Dedifferentiated amniotic fluid mesenchymal stem cell (primary cell): ENCODE data around the gene PDK4.

Experiments used
- DNase-seq: peaks from one replicate; pipeline ENCODE4 v3.0.0-alpha.2; 2016; ENCODE audit errors: extremely low spot score

PDK4 gene

DNA sequence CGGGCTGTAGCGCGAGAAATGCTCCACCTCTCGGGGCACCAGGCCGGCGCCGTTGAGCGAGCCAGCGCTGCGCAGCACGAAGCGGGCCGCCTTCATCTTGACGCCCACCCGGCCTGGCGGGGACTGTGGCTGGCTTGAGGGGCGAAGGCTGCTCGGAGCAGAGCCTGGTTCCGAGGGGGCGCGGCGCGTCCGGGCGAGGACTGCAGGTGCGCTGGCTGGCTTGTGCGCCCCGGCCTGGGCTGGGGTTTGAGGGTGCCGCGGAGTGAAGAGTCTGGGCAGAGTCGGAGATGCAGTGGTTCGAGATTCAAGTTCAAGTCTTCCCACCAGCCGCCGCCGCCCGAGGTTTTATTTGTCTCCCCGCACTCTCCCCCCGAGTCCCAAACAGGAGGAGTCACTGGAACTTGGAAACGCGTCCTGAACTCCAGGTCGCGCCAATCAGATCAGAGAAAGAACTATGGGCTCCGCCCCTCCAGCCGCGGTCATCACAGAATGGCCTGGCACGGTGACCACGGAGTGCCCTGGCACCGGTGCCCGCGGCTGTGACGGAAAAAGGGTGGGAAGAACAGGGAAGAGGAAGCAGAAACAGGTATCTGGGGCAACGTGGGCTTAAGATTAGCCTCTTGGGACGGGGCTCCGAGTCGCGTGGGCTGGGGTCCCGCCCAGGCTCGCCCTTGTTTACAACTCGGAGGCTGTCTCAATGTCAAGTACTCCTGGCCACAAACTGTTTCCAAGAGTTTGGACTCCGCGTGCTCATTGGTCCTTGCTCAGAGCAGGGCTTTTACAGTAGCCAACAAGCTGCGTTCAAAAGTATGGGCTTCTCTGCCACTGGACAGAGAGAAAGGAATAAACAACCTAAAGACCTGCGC, at the start of gene PDK4:
Gene PDK4 (minus strand): TSS at position 319 of the 866 bp plus-strand sequence. CDS start 223 bp downstream, at position 96.
- peak; percentile 48 for DNase-seq

DNA sequence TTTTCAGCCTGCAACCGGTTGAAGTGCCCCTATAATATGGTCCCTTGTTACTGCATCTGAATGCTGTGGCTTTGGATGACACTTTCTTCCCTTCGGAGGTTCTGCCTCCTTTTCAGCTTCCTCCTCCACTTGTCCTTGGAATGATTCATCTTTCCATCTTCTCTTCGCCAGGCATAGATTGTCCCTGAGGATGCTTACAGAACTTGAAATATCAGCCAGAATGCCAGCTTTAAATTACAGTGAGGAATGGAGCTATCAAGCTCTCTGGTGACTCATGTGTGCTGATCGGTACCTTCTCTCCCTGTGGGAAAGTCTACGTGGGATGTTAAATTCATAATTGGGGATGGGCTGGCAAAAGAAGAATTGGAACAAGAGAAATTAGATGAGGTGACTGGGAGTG, 45.9 kb upstream of the PDK4 start:
- no peak for DNase-seq

DNA sequence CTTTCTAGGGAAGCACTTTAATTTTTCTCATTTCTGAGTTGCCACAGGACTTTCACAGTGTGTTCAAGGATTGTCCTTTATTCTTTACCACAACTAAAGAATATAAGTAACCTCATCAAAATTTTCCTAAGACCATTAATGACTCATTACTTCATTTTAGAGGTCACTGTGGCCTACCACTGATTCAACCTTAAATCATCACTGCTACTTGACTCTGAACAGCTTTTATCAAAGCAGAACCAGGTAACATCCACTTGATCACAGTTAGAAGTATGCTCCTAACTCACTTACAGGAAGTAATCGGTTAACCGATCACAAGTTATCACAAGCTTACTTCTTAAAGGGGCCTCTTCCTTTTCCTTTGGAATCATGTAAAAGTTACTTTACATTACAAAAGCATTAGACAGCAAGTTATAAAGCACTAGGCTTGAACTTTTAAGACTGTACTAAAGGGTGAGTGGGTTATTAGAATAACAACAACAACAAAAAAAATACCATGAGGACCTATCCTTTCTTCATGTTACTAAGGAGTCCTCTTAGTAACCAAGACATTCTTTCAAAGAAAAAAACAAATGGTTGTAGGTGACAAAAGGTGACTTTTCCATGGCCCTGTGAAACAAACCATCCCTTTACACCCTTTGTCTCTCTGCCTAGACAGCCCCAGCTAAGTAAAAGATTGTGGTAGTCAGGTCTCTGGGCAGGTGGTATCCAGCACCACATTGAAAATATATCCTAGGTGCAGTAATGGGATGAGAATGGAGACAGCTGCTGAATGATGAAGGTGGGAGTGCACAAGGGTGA, 40.0 kb upstream of the PDK4 start:
- no peak for DNase-seq

DNA sequence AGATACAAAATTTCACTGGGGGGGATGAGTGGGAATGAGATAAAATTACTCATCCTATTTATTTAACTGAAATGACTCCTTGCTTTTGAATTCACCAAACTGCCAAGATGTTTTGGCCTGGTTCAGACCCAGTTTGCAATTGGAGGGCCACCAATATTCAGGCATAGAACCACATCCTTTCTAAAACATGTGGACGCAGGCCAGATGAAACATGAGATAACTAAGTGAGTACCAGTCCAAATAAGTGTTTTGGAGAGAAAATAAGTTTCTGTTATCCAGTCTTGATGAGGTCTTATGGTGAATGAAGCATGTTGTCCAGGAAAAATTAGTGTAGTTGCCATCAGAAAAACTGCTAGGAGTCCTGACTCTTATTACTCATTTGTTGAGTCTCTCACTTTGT, 36.3 kb upstream of the PDK4 start:
- DNase-seq: no peak

DNA sequence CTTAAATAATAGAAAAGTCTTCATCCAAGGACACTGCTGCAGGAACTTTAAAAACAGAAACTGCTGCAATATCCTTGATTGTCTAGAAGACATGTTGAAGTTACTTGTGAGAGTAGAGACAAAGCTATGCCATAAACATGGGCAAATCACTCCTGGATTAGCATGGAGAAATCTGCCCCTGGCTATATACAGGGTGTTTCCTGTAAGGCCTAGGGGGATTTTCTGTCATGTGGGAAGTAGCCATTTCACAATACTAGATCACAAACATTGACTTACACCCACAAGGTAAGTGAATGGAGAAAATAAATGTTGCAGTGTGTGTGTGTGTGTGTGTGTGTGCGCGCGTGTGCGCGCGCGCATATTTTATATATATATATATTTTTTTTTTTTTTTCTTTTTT, 35.2 kb upstream of the PDK4 start:
- no peak for DNase-seq

DNA sequence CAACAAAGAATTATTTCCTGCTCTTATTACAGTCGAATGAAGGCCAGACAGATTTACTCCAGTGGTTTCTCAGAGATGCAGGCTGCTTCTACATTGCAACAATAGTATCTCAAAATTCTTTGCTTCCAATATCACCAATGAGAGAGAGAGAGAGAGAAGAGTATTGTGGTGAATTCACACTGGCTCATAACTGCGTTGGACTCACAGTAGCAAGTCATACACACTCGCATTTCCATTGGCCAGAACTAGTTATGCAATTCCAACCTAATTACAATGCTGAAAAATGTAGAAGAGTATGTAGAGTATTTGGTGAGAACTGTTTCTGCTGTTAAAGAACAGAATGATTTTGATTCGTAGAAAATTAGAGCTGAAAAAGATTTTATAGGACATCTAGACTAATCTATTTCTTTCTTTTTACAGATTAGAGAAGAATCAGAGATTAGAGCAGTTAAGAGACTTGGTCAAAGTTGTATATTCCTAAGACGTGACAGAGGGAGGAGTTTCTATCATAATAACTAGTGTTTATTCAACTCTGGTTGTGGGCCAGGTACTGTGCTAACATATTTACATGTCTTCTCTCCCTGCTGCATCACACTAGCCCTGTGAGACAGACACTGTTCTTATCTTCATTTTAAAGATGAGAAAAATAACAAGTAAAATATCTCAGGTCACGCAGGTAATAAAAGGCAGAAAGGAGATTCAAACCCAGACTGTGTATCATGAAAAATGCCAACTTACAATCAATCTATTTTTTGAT, 34.6 kb upstream of the PDK4 start:
- DNase-seq: no peak

DNA sequence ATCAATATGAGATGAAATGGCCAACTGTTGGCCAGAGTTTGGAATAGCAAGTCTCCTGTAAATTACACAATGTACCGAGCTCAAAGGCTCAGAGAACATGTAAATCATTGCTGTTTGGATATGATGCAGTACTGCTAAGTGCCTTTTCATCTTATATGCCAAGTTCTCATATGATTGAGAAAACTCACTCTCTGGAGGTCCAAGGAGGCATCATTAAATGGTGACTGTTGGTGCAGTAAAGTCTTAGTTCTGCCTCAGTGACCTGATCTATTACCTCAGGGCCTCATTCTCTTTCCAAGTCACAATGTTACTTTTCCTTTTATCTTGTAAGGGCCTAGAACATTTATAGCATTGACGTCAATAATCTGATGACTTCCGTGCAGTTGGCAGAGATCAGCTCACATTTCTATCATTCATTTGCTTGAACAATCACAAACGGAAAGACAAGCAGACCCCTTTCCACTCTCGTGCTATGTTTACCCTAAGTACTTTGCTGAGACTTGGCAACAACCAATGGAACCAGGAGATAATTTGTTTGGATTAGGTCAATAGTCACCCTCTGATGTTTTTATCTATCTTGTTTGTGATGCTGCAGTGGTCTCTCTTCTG, 32.6 kb upstream of the PDK4 start:
- no peak for DNase-seq

DNA sequence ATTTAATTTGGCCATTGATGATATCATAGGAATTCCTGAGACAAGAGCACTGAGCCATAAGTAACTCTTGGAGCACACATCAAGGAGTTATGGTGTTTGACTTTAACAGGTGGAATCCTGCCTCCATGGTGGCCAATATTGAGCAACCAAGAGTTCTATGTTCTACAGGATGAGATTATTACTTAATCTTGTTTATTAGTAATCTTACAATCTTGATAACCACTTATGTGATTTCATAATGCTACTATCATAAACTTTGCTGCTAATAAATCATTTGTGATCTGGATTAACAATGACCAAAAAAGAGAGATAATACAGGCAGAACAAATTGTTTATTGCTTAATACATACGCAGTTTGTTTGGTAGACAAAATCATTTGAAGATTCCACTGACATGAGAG, 27.5 kb upstream of the PDK4 start:
- no peak for DNase-seq

DNA sequence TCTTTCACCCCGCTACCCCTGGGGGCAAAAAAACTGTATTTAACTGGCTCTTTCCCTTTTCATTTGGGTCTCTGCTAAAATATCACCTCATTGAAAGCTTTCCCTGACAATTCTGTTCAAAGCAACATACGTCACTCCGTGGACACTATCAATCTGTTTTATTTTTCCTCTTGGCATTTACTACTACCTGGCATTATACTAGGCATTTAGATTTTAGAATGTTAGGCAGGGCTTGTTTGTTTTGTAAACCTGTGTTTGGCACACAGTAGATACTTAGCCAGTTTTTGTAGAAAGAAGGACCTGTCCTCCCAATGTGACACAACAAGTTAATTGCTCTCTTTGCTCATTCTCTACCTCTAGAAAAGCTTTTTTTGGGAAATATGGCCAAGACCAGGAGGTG, 26.5 kb upstream of the PDK4 start:
- no peak for DNase-seq

DNA sequence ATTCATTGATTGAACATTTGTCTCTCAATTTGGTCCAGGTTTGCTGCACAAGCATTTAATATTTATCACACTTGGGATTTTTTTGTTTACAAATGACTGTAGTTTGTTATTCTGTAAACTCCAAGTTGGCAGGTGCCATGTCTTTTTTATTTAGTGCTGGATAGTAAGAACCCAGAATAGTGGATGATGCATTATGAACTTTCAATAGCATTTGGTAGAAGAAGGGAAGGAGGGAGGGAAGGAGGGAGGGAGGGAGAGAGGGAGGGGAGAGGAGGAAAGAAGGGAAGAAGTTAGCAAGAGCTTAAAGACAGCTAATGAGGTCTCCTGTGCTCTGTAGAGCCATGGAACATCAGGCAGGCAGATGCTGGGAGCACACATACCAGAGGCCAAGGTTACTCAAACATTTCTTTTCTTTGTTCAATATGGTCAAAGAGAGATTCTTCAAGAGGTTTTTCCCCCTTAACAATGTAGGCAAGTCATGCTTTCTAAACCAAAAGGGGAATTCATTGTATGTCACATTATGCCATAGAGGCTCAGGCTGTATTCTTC, 25.8 kb upstream of the PDK4 start:
- no peak for DNase-seq

DNA sequence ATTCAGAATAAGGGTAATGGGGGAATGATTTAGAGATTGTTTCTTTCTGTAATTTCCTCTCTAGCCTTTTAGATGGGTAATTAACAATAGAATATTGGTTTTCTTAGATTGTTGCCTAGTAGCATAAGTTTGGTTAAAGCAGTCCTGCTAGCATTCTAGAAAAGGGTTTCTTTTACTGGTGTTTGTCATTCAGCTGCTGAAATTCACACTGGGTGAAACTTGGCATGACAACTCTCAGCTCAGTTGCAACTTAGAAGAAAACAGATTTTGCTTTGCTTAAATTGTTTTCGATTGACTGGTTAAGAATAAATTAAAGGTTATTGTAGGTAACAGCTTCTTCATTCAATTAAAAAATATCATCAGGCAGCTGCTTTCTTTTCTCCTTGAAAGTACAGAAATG, 25.1 kb upstream of the PDK4 start:
- no peak for DNase-seq

DNA sequence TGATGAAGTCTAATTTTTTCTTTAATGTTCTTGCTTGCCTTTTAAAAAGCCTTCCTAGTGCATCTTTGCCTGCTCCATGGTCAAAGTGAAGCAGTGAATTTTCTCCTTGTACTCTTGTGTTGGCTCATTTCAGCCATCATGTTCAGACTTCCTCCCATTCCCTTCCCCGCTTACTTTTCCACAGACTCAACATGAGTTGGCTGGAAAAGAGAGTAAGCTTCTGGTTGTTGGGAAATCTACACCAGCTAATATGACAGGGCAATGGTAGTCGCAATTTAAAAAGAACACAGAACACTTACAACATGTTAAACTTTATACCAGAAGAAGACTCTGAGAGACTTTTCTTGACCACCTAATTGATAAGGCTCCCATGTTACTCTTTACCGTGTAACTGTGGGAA, 24.3 kb upstream of the PDK4 start:
- no peak for DNase-seq

DNA sequence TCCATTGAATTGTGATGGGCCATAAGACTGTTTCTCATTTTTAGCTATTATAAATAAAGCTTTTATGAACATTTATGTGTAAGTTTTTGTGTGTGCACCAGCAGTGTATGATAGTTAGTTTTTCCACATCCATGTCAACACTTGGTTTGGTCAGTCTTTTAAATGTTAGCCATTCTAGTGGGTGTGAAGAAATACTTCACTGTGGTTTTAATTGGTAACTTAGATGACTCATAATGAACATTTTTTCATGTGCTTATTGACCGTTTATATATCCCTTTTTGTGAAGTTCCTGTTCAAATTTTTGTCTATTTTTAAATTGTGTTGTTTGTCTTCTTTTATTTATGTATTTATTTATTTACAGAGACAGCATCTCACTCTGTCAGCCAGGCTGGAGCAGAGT, 23.6 kb upstream of the PDK4 start:
- no peak for DNase-seq

DNA sequence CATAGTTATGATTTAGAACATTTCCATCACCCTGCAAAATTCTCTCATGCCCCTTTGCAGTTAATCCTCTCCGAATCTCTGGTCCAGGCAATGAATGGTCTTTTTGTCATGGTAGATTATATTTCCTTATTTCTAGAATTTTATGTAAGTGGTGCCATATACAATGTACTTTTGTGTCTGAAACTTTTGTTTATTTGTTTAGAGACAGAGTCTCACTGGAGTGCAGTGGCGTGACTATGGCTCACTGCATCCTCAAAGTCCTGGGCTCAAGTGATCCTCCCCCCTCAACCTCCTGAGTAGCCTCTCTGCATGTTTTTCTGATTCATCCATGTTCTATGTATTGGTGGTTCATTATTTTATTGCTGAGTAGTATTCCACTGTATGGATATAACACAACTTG, 23.2 kb upstream of the PDK4 start:
- DNase-seq: no peak

DNA sequence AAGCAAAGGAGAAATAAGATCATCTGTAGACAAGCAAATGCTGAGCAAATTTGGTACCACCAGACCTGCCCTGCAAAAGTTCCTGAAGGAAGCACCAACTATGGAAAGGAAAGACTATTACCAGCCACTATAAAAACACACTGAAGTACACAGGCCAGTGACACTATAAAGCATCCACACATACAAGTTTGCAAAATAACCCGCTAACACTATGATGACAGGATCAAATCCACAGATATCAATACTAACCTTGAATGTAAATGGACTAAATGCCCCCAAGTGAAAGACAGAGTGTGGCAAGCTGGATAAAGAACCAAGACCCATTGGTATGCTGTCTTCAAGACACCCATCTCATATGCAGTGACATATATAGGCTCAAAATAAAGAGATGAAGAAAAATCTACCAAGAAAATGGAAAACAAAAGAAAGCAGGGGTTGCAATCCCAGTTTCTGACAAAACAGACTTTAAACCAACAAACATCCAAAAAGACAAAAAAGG, 18.2 kb upstream of the PDK4 start:
- DNase-seq: no peak

DNA sequence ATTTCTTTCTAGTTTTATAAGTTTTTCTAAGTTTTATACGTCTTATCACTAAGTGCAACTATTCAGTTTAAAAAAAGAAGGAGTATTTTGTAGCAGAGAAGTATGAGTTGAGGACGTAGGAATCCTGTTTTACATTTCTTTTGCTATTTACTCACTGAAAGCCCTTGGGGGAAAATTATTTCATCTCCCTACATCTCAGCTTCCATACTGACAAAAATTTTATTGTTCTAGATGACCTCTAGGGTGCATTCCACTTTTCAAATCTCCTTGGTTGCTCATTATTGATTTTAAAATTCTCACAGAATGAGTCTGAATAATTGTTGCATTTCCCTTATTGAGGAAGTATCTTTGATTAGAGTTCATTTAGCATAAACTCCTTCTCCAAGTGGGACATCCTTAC, 14.9 kb upstream of the PDK4 start:
- no peak for DNase-seq

DNA sequence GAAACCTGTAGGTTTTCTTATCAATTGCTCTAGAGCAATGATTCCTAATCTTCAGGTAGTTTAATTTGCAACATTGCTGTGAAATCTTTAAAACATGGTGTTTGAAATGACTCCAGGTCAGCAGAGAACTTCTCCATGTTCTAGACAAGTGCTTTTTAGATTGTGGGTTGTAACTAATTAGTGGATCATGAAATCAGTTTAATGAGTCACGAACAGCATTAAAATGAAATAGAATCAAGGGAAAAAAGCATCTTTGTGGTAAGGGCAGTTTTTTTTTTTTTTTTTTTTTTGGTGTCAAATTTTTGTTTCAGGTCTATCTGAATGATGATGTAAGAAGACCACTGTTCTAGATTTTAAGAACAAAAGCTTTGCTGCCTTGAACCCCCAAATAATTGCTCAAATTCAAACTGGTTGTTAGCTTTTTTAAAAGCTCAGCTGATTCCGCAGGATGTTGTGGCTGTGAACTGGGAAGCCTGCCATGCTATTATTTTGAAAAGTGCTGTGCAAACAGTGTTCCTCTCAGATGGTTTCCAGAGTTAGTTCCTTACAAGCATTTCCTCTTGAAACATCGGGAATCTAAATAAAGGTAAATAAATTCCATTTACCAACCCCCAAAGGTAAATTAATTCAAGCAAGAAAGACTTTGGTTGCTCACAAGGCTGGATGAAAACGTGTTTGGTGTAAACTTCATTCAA, 13.1 kb upstream of the PDK4 start:
- peak; percentile 26 for DNase-seq

DNA sequence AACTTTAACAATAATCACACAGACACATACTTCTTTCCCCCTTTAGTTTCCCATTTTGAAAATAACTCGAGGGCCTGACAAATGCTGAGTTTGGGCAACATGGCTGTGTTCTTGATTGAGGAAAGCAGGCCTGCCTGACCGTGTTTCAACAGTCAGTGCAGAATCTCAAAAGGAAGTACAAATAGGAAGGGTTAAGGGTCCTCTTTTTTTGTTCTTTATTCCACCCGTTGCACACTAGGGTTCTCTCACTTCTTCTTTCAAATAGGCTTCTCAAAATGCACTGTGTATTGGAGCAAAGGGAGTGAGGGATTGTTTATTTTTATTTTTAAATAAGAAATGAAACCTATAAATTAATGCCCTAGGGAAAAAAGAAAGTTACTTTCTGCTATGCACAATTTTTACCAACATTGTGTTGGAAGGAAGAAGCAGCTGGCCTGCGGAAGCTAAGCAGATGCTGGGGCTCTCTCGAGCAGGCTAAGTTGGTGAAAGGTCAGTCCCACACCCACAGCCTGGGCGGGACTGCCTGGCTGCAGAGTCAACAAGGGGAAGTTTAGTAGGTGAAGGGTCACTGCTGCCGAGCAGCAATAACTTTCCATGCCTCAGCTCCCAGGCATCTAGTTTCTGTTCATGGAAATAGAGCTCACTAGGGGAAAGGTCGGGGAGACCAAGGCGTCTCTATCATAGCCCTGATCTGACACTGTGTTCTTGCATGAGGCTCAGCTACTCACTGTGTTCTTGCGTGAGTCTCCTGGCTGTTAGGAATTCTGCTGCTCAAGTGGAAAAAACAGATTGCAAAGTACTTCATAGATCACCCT, 12.2 kb upstream of the PDK4 start:
- DNase-seq: peak; percentile 93

DNA sequence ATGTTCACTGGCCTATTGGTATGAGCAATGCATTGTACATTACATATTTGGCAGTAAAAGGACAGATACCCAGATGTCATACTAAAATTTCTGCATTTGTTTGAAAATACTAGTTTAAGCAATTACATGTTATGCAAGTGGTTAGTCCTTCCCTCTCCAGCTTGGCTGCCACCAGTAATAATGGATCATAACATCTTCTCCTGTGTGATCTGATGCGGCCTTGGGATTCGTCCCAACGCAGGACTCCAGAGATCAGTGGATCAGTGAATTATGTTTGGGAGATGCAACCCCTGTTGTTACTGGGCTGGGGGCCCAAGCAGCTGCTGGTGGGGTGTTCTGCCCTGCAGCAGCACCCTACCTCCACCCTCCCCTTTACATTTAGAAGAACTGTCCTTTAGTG, 11.2 kb upstream of the PDK4 start:
- no peak for DNase-seq

DNA sequence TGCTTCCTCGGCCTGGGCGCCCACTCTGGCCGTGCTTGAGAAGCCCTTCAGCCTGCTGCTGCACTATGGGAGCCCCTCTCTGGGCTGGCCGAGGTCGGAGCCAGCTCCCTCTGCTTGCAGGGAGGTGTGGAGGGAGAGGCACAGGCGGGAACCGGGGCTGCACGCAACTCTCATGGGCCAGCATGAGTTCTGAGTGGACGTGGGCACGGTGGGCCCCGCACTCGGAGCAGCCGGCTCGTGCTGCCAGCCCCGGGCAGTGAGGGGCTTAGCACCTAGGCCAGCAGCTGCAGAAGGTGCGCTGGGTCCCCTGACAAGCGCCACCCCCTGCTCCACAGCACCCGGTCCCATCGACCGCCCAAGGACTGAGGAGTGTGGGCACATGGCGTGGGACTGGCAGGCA, 9.0 kb upstream of the PDK4 start:
- no peak for DNase-seq
